Ishikawa (cell line): ENCODE measurements around the gene FAM234B.

Source experiments
- CEBPB ChIP-seq: IDR thresholded peaks from 2 replicates; pipeline ENCODE4 v1.6.1; 2012
- CREB1 ChIP-seq: IDR thresholded peaks from 2 replicates; pipeline ENCODE4 v1.6.1; 2012; ENCODE audit warnings: low read depth
- EGR1 ChIP-seq: IDR thresholded peaks from 2 replicates; pipeline ENCODE4 v1.6.1; 2012
- FOXM1 ChIP-seq: IDR thresholded peaks from 2 replicates; pipeline ENCODE4 v1.6.1; 2012; ENCODE audit warnings: low read depth, borderline replicate concordance
- MAX ChIP-seq: IDR thresholded peaks from 2 replicates; pipeline ENCODE4 v1.6.1; 2012
- RAD21 ChIP-seq: IDR thresholded peaks from 2 replicates; pipeline ENCODE4 v1.6.1; 2012; ENCODE audit warnings: low read depth
- REST ChIP-seq: IDR thresholded peaks from 2 replicates; pipeline ENCODE4 v1.6.1; 2012; ENCODE audit warnings: low read depth, mild to moderate bottlenecking
- TAF1 ChIP-seq: IDR thresholded peaks from 2 replicates; pipeline ENCODE4 v1.6.1; 2012; ENCODE audit warnings: low read depth, mild to moderate bottlenecking
- TCF12 ChIP-seq: IDR thresholded peaks from 2 replicates; pipeline ENCODE4 v1.6.1; 2012; ENCODE audit warnings: low read depth
- TEAD4 ChIP-seq: IDR thresholded peaks from 2 replicates; pipeline ENCODE4 v1.6.1; 2012

- TF ChIP-seq MAX (no peak), TCF12 (no peak), FOXM1 (no peak), EGR1 (no peak), REST (no peak), CEBPB (no peak), TAF1 (no peak), RAD21 (no peak), TEAD4 (no peak), CREB1 (no peak)
These were observed 41.9 kb downstream of the FAM234B start for GRCh38 chr12:13085968-13086686.
